Ovary (tissue), 9 donors: ENCODE data around the gene ZRANB1. TPM values are rescaled to one million over a fixed set of nuclear protein-coding genes. Genes with fewer than 3 reads are reported as not detected.

Source experiments
- DNase-seq, 5 donors: peaks; one replicate each; pipeline ENCODE4 v3.0.0-alpha.2; 2019 to 2020
- H3K27ac ChIP-seq, 2 donors: fragments of 200-600 bp; one replicate each; pipeline versions ENCODE4 v1.5.1 to v1.8.0; 2019 to 2022
- H3K27me3 ChIP-seq: fragments of 200-600 bp; one replicate; pipeline ENCODE4 v1.8.0; 2022
- H3K36me3 ChIP-seq: fragments of 200-600 bp; sonication (generic); one replicate; pipeline ENCODE4 v1.5.1; 2019
- H3K4me1 ChIP-seq: one replicate; pipeline ENCODE4 v1.8.1; 2013; ENCODE audit warnings: mild to moderate bottlenecking, moderate library complexity; ENCODE audit not compliant: insufficient read depth
- H3K4me3 ChIP-seq: fragments of 200-600 bp; sonication (generic); one replicate; pipeline ENCODE4 v1.5.1; 2017
- H3K9me3 ChIP-seq, 2 donors: fragments of 200-600 bp in 1 of 2; sonication (generic) in 1 of 2; one replicate each; pipeline versions ENCODE4 v1.5.1 to v1.8.1; 2013 to 2019; ENCODE audit warnings: mild to moderate bottlenecking in 1 of 2, moderate library complexity in 1 of 2
- CTCF ChIP-seq, 3 donors: fragments of 450-650 bp in 2 of 3; fragments of 200-600 bp in 1 of 3; IDR thresholded peaks; one replicate each; pipeline versions ENCODE4 v1.5.1 to v1.8.0; 2016 to 2022; ENCODE audit warnings: antibody characterized with exemption in 3 of 3, mild to moderate bottlenecking in 1 of 3
- EP300 ChIP-seq: sonication (generic); formaldehyde crosslinking; IDR thresholded peaks from one replicate; pipeline ENCODE4 v1.6.1; 2017; ENCODE audit warnings: antibody characterized with exemption
- POLR2A ChIP-seq: fragments of 450-650 bp; IDR thresholded peaks from one replicate; pipeline ENCODE4 v1.6.1; 2017; ENCODE audit warnings: antibody characterized with exemption, mild to moderate bottlenecking, moderate library complexity
- WGBS, 3 donors: extraction: QIAGEN DNeasy Blood & Tissue Kit in 1 of 3; methylation state at CpG; one replicate each; pipeline versions ENCODE4 v1.1.5 to v1.1.7; 2013 to 2017; 5-methylcytosine and 5-hydroxymethylcytosine counted together
- intact Hi-C, 4 donors: fragments of 100-400 bp; cut with DNase I; formaldehyde crosslinking; loops; one replicate each; pipeline versions ENCODE4 v1.11.0 to v1.15.1; 2022 to 2023
- polyA plus RNA-seq, 2 donors: library from polyadenylated mRNA; stranded (reverse); fragments of 200-250 nt in 1 of 2; fragments of 350-450 nt in 1 of 2; fragmentation: Illumina TruSeq in 1 of 2; extraction: RNeasy Lipid Tissue Mini Kit (QIAGEN cat#74804) in 1 of 2; gene quantifications; one replicate each; pipeline ENCODE4 v1.2.3, GENCODE V29; 2013 to 2014
- total RNA-seq, 7 donors: library from RNA; depleted of rRNA in 2 of 7; stranded (reverse); fragments of >200 nt in 2 of 7; fragmentation: NEBNext Ultra II Directional in 3 of 7; extraction: Animal tissue kit (Norgen Biotek cat#: 25700) in 3 of 7; gene quantifications; one replicate each; pipeline versions ENCODE4 v1.1.0 to v1.2.4, GENCODE V29; 2016 to 2023
- donor health status: DM: no; HTN: no; CAD: no; lungs with moderate emphysema.
- donor health status: DM: no; HTN: no; CAD: no.
- donor health status: Bipolar disorder and iron deficiency.
- donor health status: DM: yes; HTN: yes; CAD: no.
- donor health status: DM: no; HTN: no; CAD: no.
- donor health status: DM: yes; HTN: yes; CAD: no.

The ZRANB1 gene
- total and polyA plus RNA-seq, 9 donors: 18.9 to 39.6 (median 27.5) TPM

GRCh38 chr10:125002423-125003145 lies 60.7 kb downstream of the ZRANB1 start:
- Histone ChIP-seq H3K27me3 (no peaks in the 10 kb centered on the region), H3K36me3 (no peaks in the 10 kb centered on the region), H3K9me3 (no peaks in the 10 kb centered on the region), H3K27ac (peak overlapping the region in 1 of 2 donors; percentile 72), H3K4me3 (no peak overlapping the region), H3K4me1 (peaks cover 43% of the 10 kb centered on the region)
- TF ChIP-seq CTCF (IDR thresholded peaks at IDR 0.05) (no peak), POLR2A (no peak), EP300 (no peak)
- intact Hi-C loops: loop anchor here in 1 of 4 donors (10.0 kb wide), 1 partner anchor 142 kb away; no protein-coding TSS in a partner anchor
- peak in 4 of 5 donors; percentile 18 to 42 (median 33) for DNase-seq
- WGBS, 3 donors: 80 to 83% (median 81%) methylated on average over 22 to 28 of the region's 28 CpGs

GRCh38 chr10:125003146-125003900 lies 61.4 kb downstream of the ZRANB1 start:
- Histone ChIP-seq H3K27me3 (no peaks in the 10 kb centered on the region), H3K4me3 (no peak overlapping the region), H3K4me1 (peaks cover 43% of the 10 kb centered on the region), H3K27ac (no peak overlapping the region), H3K9me3 (no peaks in the 10 kb centered on the region), H3K36me3 (no peaks in the 10 kb centered on the region)
- TF ChIP-seq POLR2A (no peak), EP300 (no peak), CTCF (IDR thresholded peaks at IDR 0.05) (no peak)
- 88 to 91% (median 89%) methylated on average over 34 of the region's 34 CpGs for WGBS, 3 donors
- intact Hi-C loops: loop anchor here in 1 of 4 donors (10.0 kb wide), 1 partner anchor 141 kb away; no protein-coding TSS in a partner anchor
- DNase-seq: peak; percentile 12 to 38 (median 33)

- intact Hi-C loops: loop anchor here in 1 of 4 donors (10.0 kb wide), 1 partner anchor 141 kb away; no protein-coding TSS in a partner anchor
- WGBS, 3 donors: 94 to 95% (median 94%) methylated on average over 14 of the region's 14 CpGs
- H3K4me1 ChIP-seq: peaks cover 36% of the 10 kb centered on the region
Observed at GRCh38 chr10:125003901-125004467, 62.1 kb downstream of the ZRANB1 start.

More at GRCh38 chr10:125003901-125004467, 62.1 kb downstream of the ZRANB1 start:
- Histone ChIP-seq H3K9me3 (no peaks in the 10 kb centered on the region), H3K4me3 (no peak overlapping the region), H3K36me3 (no peaks in the 10 kb centered on the region), H3K27me3 (no peaks in the 10 kb centered on the region), H3K27ac (no peak overlapping the region)
- no peak for TF ChIP-seq EP300
- no peak for TF ChIP-seq CTCF (IDR thresholded peaks at IDR 0.05)
- no peak for TF ChIP-seq POLR2A
- peak in 4 of 5 donors; percentile 7 to 29 (median 14) for DNase-seq
